Measurements from ENCODE around the gene COL17A1.

Gene COL17A1

GRCh38 chr10:104049504-104050250, 36.0 kb downstream of the COL17A1 start:
- no peak for DNase-seq

GRCh38 chr10:104046651-104047050, 39.0 kb downstream of the COL17A1 start:
- DNase-seq: no peak

GRCh38 chr10:104045151-104046089, 40.3 kb downstream of the COL17A1 start:
- no peak for DNase-seq

- DNase-seq: no peak
These were observed 41.8 kb downstream of the COL17A1 start for GRCh38 chr10:104043854-104044253.

GRCh38 chr10:104043185-104043830, 42.4 kb downstream of the COL17A1 start:
- no peak for DNase-seq

GRCh38 chr10:104041891-104042535, 43.7 kb downstream of the COL17A1 start:
- no peak for DNase-seq

- DNase-seq: no peak
These were observed 44.6 kb downstream of the COL17A1 start for GRCh38 chr10:104040862-104041789.

GRCh38 chr10:104040382-104040781, 45.3 kb downstream of the COL17A1 start:
- DNase-seq: no peak

- DNase-seq: no peak
These were observed 46.5 kb downstream of the COL17A1 start for GRCh38 chr10:104038958-104039752.

GRCh38 chr10:104038537-104038936, 47.1 kb downstream of the COL17A1 start:
- no peak for DNase-seq

- DNase-seq: no peak
These were observed 48.3 kb downstream of the COL17A1 start for GRCh38 chr10:104037261-104037951.

- DNase-seq: no peak
These were observed 49.0 kb downstream of the COL17A1 start for GRCh38 chr10:104036518-104037260.

GRCh38 chr10:104036069-104036384, 49.7 kb downstream of the COL17A1 start:
- DNase-seq: no peak

- DNase-seq: no peak
These were observed 50.2 kb downstream of the COL17A1 start for GRCh38 chr10:104035194-104036068.

GRCh38 chr10:104034401-104035193, 51.1 kb downstream of the COL17A1 start:
- DNase-seq: no peak

- no peak for DNase-seq
These were observed 51.7 kb downstream of the COL17A1 start for GRCh38 chr10:104033966-104034365.

GRCh38 chr10:104033401-104033930, 52.2 kb downstream of the COL17A1 start:
- DNase-seq: no peak
